ENCODE results near the gene APLF. TPM values are rescaled to one million over a fixed set of nuclear protein-coding genes. Genes with fewer than 3 reads are reported as not detected.
"Not testable (repeated sequence)": the region's sequence is repeated elsewhere in the genome, so short reads cannot be mapped to it uniquely, and the experiment has no call there.

APLF gene
- total and polyA plus RNA-seq, 7 donors, result 0.52 to 4.3 (median 2.8) TPM

DNA sequence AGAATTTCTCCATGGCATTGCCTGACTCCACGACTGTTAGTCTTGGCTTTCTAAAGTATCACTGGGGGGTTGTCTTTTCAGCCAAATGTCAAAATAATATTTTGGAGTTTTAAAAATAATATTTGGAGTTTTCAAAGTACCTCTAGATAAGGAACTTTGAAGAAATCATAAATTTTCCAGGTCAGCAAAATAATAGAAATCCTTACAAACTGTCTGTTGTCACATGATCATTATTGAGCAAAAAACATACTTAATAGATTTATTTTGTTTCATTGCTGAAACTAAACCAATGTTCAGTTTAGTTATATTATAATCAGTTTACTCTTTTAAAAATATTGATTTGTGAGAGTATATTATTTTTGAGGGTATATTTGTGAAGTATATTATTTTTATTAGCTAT, 85.7 kb downstream of the APLF start:
- intact Hi-C loops (cut with DNase I), result no loop called here
- Histone ChIP-seq H3K4me1 (no peaks in the 10 kb centered on the region), H3K36me3 (ENCODE audit: insufficient read depth in 1 of 2, low read depth in 1 of 2) (no peaks in the 10 kb centered on the region), H3K27me3 (ENCODE audit: insufficient read depth in 3 of 3, low read length in 2 of 3) (no peaks in the 10 kb centered on the region), H3K9me3 (no peaks in the 10 kb centered on the region), H3K27ac (no peak overlapping the region), H3K4me3 (no peak overlapping the region)
- ATAC-seq, result no peak
- WGBS, 3 donors, result 71 to 84% (median 84%) methylated on average over 1 of the region's 1 CpG
- DNase-seq, result no peak
- TF ChIP-seq, protein P1, sequence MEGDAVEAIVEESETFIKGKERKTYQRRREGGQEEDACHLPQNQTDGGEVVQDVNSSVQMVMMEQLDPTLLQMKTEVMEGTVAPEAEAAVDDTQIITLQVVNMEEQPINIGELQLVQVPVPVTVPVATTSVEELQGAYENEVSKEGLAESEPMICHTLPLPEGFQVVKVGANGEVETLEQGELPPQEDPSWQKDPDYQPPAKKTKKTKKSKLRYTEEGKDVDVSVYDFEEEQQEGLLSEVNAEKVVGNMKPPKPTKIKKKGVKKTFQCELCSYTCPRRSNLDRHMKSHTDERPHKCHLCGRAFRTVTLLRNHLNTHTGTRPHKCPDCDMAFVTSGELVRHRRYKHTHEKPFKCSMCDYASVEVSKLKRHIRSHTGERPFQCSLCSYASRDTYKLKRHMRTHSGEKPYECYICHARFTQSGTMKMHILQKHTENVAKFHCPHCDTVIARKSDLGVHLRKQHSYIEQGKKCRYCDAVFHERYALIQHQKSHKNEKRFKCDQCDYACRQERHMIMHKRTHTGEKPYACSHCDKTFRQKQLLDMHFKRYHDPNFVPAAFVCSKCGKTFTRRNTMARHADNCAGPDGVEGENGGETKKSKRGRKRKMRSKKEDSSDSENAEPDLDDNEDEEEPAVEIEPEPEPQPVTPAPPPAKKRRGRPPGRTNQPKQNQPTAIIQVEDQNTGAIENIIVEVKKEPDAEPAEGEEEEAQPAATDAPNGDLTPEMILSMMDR (IDR thresholded peaks at IDR 0.05), result no peak

DNA sequence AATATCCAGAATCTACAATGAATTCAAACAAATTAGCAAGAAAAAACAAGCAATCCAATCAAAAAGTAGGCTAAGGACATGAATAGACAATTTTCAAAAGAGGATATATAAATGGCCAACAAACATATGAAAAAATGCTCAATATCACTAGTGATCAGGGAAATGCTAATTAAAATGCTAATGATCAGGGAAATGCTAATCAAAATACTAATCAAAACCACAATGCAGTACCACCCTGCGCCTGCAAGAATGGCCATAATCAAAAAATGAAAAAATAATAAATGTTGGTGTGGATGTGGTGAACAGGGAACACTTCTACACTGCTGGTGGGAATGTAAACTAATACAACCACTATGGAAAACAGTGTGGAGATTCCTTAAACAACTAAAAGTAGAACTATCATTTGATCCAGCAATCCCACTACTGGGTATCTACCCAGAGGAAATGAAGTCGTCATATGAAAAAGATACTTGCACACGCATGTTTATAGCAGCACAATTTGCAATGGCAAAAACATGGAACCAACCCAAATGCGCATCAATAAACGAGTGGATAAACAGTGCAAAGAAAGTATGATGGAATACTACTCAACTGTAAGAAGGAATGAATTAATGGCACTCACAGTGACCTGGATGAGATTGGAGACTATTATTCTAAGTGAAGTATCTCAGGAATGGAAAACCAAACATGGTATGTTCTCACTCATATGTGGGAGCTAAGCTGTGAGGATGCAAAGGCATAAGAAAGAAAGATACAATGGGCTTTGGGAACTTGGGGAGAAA, 88.2 kb downstream of the APLF start:
- H3K9me3 ChIP-seq; H3K4me3 ChIP-seq; intact Hi-C loops (cut with DNase I); H3K36me3 ChIP-seq (ENCODE audit: insufficient read depth in 1 of 2, low read depth in 1 of 2); H3K27ac ChIP-seq; ATAC-seq; DNase-seq; H3K4me1 ChIP-seq; H3K27me3 ChIP-seq (ENCODE audit: insufficient read depth in 3 of 3, low read length in 2 of 3): not testable (repeated sequence)
- WGBS, 3 donors, result 95 to 98% (median 96%) methylated on average over 5 of the region's 5 CpGs

DNA sequence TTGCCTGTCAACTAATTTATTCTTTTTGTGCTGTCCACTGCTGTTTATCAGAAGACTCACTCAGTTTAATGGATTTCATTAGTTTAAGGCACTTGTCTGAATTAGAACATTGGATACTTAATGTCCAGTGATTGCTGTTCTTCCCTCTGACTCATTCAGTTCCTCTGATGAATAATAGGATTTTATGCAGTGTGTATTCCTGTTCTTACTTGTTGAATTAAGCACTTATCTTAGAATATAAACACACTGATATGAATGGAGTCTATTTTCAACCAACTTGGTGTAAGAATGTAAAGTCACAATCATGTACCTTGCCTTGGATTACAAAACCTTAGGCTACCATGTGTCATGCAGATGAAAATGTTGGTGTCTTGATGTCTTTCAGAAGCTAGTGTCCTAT, 89.0 kb downstream of the APLF start:
- no peak overlapping the region for H3K4me3 ChIP-seq
- TF ChIP-seq, protein P1 (IDR thresholded peaks at IDR 0.05), result no peak
- DNase-seq (no peak), ATAC-seq (no peak)
- H3K4me1 ChIP-seq, result no peaks in the 10 kb centered on the region
- H3K36me3 ChIP-seq (ENCODE audit: insufficient read depth in 1 of 2, low read depth in 1 of 2), result no peaks in the 10 kb centered on the region
- H3K27me3 ChIP-seq (ENCODE audit: insufficient read depth in 3 of 3, low read length in 2 of 3), result no peaks in the 10 kb centered on the region
- H3K27ac ChIP-seq, result no peak overlapping the region
- intact Hi-C loops (cut with DNase I), result no loop called here
- H3K9me3 ChIP-seq, result no peaks in the 10 kb centered on the region

DNA sequence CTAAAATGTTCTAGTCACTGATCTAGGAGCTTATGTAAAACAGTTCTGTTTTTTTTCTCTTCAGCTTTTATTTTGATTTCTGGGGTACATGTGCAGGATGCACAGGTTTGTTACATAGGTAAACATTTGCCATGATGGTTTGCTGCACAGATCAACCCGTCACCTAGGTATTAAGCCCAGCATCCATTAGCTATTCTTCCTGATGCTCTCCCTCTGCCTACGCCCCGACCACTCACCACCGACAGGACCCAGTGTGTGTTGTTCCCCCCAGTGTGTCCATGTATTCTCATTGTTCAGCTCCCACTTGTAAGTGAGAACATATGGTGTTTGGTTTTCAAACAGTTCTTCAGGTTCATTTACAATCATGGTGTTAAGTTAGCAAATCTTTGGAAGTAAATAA, 91.2 kb downstream of the APLF start:
- Histone ChIP-seq H3K36me3 (ENCODE audit: insufficient read depth in 1 of 2, low read depth in 1 of 2) (no peaks in the 10 kb centered on the region), H3K4me1 (no peaks in the 10 kb centered on the region), H3K4me3 (no peak overlapping the region), H3K27ac (no peak overlapping the region), H3K9me3 (no peaks in the 10 kb centered on the region), H3K27me3 (ENCODE audit: insufficient read depth in 3 of 3, low read length in 2 of 3) (no peaks in the 10 kb centered on the region)
- 61 to 84% (median 76%) methylated on average over 4 of the region's 4 CpGs for WGBS, 3 donors
- DNase-seq (no peak), ATAC-seq (no peak)
- TF ChIP-seq, protein P1 (IDR thresholded peaks at IDR 0.05), result no peak
- intact Hi-C loops (cut with DNase I), result no loop called here

DNA sequence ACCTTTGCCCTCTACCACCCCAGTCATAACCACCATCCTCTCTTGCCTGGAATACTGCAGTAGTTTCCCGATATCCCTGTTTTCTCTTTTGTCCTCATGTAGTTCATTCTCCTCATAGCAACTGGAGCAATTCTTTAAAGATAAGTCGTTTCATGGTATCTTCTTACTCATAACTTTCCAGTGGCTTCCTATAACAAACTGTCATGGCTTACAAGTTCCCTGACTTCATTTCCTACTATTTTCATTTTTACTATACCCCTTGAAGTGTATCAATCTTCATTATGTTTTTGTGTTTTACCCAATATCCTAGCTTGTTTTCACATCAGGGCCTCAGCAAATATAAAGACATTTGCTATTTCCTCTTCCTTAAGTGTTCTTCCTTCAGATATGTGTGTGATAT, 92.3 kb downstream of the APLF start:
- WGBS, 3 donors, result 88 to 90% (median 90%) methylated on average over 2 of the region's 2 CpGs
- DNase-seq (no peak), ATAC-seq (no peak)
- H3K27me3 ChIP-seq (ENCODE audit: insufficient read depth in 3 of 3, low read length in 2 of 3), result no peaks in the 10 kb centered on the region
- no peaks in the 10 kb centered on the region for H3K4me1 ChIP-seq
- intact Hi-C loops (cut with DNase I), result no loop called here
- no peak overlapping the region for H3K4me3 ChIP-seq
- H3K9me3 ChIP-seq, result no peaks in the 10 kb centered on the region
- TF ChIP-seq, protein P1 (IDR thresholded peaks at IDR 0.05), result no peak
- H3K27ac ChIP-seq, result no peak overlapping the region
- no peaks in the 10 kb centered on the region for H3K36me3 ChIP-seq (ENCODE audit: insufficient read depth in 1 of 2, low read depth in 1 of 2)

All from psoas muscle (tissue), 8 donors.